B cell (primary cell): ENCODE measurements around the gene CTNNA1.

Experiments used
- EZH2 ChIP-seq: IDR thresholded peaks from 2 replicates; pipeline ENCODE4 v1.6.1; 2012; ENCODE audit warnings: borderline replicate concordance, low read depth, mild to moderate bottlenecking, moderate library complexity, low read length; ENCODE audit not compliant: insufficient read depth, poor library complexity, severe bottlenecking
- TF ChIP-seq, protein P1 (sequence below): fragments of 200-600 bp; IDR thresholded peaks from one replicate; pipeline ENCODE4 v1.8.0; 2022; ENCODE audit warnings: antibody characterized with exemption, mild to moderate bottlenecking

DNA sequence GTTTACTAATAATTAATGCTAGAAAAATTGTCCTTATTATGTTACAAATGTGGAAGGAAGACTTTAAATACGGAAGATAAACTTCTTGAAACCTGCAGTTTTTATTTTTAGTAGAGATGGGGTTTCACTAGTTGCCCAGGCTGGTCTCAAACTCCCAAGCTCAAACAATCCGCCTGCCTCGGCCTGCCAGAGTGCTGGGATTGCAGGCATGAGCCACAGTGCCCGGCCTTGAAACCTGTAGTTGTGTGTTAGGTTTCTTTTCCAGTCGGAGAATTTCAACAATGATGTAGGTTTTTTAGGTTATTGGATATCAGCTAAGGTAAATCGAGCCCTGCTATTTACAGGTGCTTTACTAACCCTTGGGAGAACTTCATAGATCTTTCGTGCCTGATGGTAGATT lies 30.8 kb downstream of the CTNNA1 start:
- TF ChIP-seq, protein P1, sequence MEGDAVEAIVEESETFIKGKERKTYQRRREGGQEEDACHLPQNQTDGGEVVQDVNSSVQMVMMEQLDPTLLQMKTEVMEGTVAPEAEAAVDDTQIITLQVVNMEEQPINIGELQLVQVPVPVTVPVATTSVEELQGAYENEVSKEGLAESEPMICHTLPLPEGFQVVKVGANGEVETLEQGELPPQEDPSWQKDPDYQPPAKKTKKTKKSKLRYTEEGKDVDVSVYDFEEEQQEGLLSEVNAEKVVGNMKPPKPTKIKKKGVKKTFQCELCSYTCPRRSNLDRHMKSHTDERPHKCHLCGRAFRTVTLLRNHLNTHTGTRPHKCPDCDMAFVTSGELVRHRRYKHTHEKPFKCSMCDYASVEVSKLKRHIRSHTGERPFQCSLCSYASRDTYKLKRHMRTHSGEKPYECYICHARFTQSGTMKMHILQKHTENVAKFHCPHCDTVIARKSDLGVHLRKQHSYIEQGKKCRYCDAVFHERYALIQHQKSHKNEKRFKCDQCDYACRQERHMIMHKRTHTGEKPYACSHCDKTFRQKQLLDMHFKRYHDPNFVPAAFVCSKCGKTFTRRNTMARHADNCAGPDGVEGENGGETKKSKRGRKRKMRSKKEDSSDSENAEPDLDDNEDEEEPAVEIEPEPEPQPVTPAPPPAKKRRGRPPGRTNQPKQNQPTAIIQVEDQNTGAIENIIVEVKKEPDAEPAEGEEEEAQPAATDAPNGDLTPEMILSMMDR = no peak
- TF ChIP-seq EZH2 = no peak
